ENCODE measurements around the gene PHRF1.
A peak's percentile ranks its signal among the peaks of the same experiment; 100 is the strongest.

DNA sequence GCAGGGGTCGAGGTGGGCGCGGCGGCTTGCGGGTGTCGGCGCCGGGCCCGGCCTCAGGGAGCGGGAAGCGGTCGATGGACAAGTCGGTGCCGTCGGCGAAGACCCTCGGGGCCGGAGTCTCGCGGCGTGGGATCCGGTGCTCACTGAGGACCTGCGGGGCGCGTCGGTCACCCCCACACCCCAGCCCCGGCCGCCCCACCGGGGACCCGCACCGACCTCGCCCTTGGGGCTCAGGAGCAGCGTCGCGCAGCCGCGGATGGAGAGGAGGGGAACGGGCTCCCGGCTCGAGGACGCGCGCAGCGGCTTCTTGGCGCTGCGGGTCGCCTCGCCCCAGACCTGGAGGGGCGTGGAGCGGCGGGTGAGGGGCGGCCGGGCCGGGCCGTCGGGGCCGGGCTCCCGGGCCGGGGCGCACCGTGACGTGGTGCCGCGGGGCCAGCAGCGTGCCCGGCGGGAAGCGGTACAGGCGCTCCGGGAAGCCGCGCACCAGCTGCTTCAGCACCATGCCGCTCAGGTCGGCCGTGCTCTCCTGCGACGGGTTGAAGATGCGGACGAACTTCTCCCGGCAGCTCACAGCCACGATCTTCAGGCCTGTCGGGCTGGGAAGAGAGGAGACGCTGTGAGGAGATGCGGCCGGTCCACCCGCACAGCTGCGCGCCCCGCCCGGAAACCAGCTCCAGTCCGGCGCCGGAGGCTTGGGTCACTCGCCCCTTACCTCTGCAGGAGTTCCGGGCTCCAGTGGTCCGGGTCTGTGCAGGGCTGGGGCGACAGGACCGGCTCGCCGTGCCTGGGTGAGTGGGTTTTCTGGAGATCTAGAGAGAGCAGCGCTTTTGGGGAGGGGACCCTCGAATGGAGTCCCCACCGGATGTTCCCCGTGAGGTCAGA, 20.2 kb upstream of the PHRF1 start:
- TF ChIP-seq POLR2A (IDR thresholded peaks at IDR 0.05) = no peak
- TF ChIP-seq, protein P1, sequence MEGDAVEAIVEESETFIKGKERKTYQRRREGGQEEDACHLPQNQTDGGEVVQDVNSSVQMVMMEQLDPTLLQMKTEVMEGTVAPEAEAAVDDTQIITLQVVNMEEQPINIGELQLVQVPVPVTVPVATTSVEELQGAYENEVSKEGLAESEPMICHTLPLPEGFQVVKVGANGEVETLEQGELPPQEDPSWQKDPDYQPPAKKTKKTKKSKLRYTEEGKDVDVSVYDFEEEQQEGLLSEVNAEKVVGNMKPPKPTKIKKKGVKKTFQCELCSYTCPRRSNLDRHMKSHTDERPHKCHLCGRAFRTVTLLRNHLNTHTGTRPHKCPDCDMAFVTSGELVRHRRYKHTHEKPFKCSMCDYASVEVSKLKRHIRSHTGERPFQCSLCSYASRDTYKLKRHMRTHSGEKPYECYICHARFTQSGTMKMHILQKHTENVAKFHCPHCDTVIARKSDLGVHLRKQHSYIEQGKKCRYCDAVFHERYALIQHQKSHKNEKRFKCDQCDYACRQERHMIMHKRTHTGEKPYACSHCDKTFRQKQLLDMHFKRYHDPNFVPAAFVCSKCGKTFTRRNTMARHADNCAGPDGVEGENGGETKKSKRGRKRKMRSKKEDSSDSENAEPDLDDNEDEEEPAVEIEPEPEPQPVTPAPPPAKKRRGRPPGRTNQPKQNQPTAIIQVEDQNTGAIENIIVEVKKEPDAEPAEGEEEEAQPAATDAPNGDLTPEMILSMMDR (IDR thresholded peaks at IDR 0.05) = peak in 1 of 6 experiments; percentile 4

All from upper lobe of left lung (tissue), 4 donors.